ENCODE measurements around the gene CFD. TPM values are rescaled to one million over a fixed set of nuclear protein-coding genes. Genes with fewer than 3 reads are reported as not detected.

CFD gene
- total RNA-seq, 1 experiment from 2014 or later: 1.7 TPM

GRCh38 chr19:814152-815078 is 45.0 kb upstream of the CFD start:
- ChIA-PET POLR2A (interaction anchor here (0.9 to 1.5 kb wide), 3 partner anchors 14 to 25 kb away, joined by 3 to 4 read pairs (median 3); no protein-coding TSS in a partner anchor), CTCF (interaction anchor here (0.6 to 1.2 kb wide), 2 partner anchors 14 to 42 kb away, joined by 3 to 4 read pairs; no protein-coding TSS in a partner anchor)
- H3K36me3 Mint-ChIP-seq: peaks cover 30% of the 10 kb centered on the region
- TF ChIP-seq ZNF317 (CRISPR knock-in tag; IDR thresholded peaks at IDR 0.05; ENCODE audit: borderline replicate concordance, low read depth) (no peak), NFATC4 (CRISPR knock-in tag; IDR thresholded peaks at IDR 0.05) (peak; percentile 17; the same call in 1 of the 2 replicates)
- no peak for DNase-seq (ENCODE audit: low spot score)
- no peak overlapping the region for H3K4me3 Mint-ChIP-seq
- no peaks in the 10 kb centered on the region for H3K4me1 Mint-ChIP-seq
- H3K27ac Mint-ChIP-seq: peak overlapping the region; percentile 53; the same call in 1 of the 2 replicates
- H3K27me3 Mint-ChIP-seq (ENCODE audit: low read depth): no peaks in the 10 kb centered on the region
- ATAC-seq: 0 out of 2 replicates have a peak, but pooled peaks have one; percentile 1
- H3K9me3 Mint-ChIP-seq: peaks cover 5% of the 10 kb centered on the region

- DNase-seq (ENCODE audit: low spot score): no peak
- no peak for ATAC-seq
- ChIA-PET CTCF (interaction anchor here (0.6 to 1.2 kb wide), 2 partner anchors 14 to 43 kb away, joined by 3 to 4 read pairs; no protein-coding TSS in a partner anchor), POLR2A (interaction anchor here (0.7 to 1.0 kb wide), 3 partner anchors 15 to 267 kb away, joined by 3 read pairs; no protein-coding TSS in a partner anchor)
- H3K27me3 Mint-ChIP-seq (ENCODE audit: low read depth): no peaks in the 10 kb centered on the region
- H3K4me1 Mint-ChIP-seq: no peaks in the 10 kb centered on the region
- TF ChIP-seq SMAD4 (CRISPR knock-in tag; IDR thresholded peaks at IDR 0.05) (no peak), CBFB (CRISPR knock-in tag; IDR thresholded peaks at IDR 0.05; ENCODE audit: low read depth) (no peak), ZNF263 (CRISPR knock-in tag; IDR thresholded peaks at IDR 0.05; ENCODE audit: low read depth) (no peak), USF1 (CRISPR knock-in tag; IDR thresholded peaks at IDR 0.05) (no peak), E2F5 (CRISPR knock-in tag; IDR thresholded peaks at IDR 0.05) (no peak)
- no peak overlapping the region for H3K4me3 Mint-ChIP-seq
- peaks cover 5% of the 10 kb centered on the region for H3K9me3 Mint-ChIP-seq
- peaks cover 22% of the 10 kb centered on the region for H3K36me3 Mint-ChIP-seq
- H3K27ac Mint-ChIP-seq: no peak overlapping the region
These were observed 44.2 kb upstream of the CFD start for GRCh38 chr19:815079-815774.

GRCh38 chr19:815775-816499 is 43.5 kb upstream of the CFD start:
- POLR2A ChIA-PET: interaction anchor here (0.7 kb wide), 1 partner anchor 268 kb away, joined by 3 read pairs; no protein-coding TSS in a partner anchor
- TF ChIP-seq USF1 (CRISPR knock-in tag; IDR thresholded peaks at IDR 0.05) (no peak), ZNF317 (CRISPR knock-in tag; IDR thresholded peaks at IDR 0.05; ENCODE audit: borderline replicate concordance, low read depth) (no peak), ZNF532 (CRISPR knock-in tag; IDR thresholded peaks at IDR 0.05; ENCODE audit: borderline replicate concordance) (no peak), ATF3 (CRISPR knock-in tag; conservative IDR thresholded peaks at IDR 0.05) (no peak), E2F1 (CRISPR knock-in tag; IDR thresholded peaks at IDR 0.05) (no peak), MYBL2 (CRISPR knock-in tag; IDR thresholded peaks at IDR 0.05) (no peak), SP1 (CRISPR knock-in tag; conservative IDR thresholded peaks at IDR 0.05) (no peak), AFF4 (CRISPR knock-in tag; IDR thresholded peaks at IDR 0.05; ENCODE audit: borderline replicate concordance) (no peak)

More at GRCh38 chr19:815775-816499, 43.5 kb upstream of the CFD start:
- H3K27ac Mint-ChIP-seq: no peak overlapping the region
- H3K4me1 Mint-ChIP-seq: no peaks in the 10 kb centered on the region
- peaks cover 5% of the 10 kb centered on the region for H3K9me3 Mint-ChIP-seq
- no peaks in the 10 kb centered on the region for H3K27me3 Mint-ChIP-seq (ENCODE audit: low read depth)
- no peak for DNase-seq (ENCODE audit: low spot score)
- ATAC-seq: no peak
- CTCF ChIA-PET: no interaction called here
- peaks cover 18% of the 10 kb centered on the region for H3K36me3 Mint-ChIP-seq
- H3K4me3 Mint-ChIP-seq: no peak overlapping the region

All from WTC11 (cell line).